Measurements from ENCODE around the gene DCLK2. TPM values are rescaled to one million over a fixed set of nuclear protein-coding genes. Genes with fewer than 3 reads are reported as not detected.

DCLK2 gene
- total and polyA plus RNA-seq, 2 of the 4 experiments (the other 2 are of a cell fraction): 11.3 to 15.5 TPM

- no peaks in the 10 kb centered on the region for H3K27me3 ChIP-seq (ENCODE audit: control insufficient read depth, insufficient read depth, low read length)
- H3K27ac ChIP-seq (ENCODE audit: insufficient read depth, low read length): no peak overlapping the region
- no peak overlapping the region for H2BK15ac ChIP-seq (ENCODE audit: low read depth, low read length)
- no peak overlapping the region for H2AK5ac ChIP-seq (ENCODE audit: low read depth, low read length)
- H3K79me1 ChIP-seq (ENCODE audit: low read depth in 1 of 2, low read length in 2 of 2): peaks cover 46 to 68% of the 10 kb centered on the region in 2 experiments
- H3K14ac ChIP-seq (replicated peaks; ENCODE audit: low read depth, low read length): no peak overlapping the region; the same call in 1 of the 2 replicates
- in situ Hi-C loops (cut with MboI; ENCODE audit: low sequenced_read_pairs) (no loop called here), dilution Hi-C loops (cut with HindIII; ENCODE audit: low sequenced_read_pairs, unreplicated experiment) (no loop called here), intact Hi-C loops (cut with micrococcal nuclease) (no loop called here)
- no peak overlapping the region for H4K5ac ChIP-seq (ENCODE audit: low read depth, low read length)
- CTCF ChIA-PET: no interaction called here
- H3K4me2 ChIP-seq (ENCODE audit: low read depth, low read length): no peak overlapping the region
- TF ChIP-seq MAFK (IDR thresholded peaks at IDR 0.05; ENCODE audit: low read depth, low read length) (no peak), MAZ (IDR thresholded peaks at IDR 0.05; ENCODE audit: borderline replicate concordance, low read depth, low read length) (no peak), CEBPB (IDR thresholded peaks at IDR 0.05; ENCODE audit: low read depth, low read length) (no peak), POLR2A (IDR thresholded peaks at IDR 0.05; ENCODE audit: low read depth, low read length) (no peak), SMC3 (IDR thresholded peaks at IDR 0.05; ENCODE audit: low read depth, low read length) (no peak), RAD21 (IDR thresholded peaks at IDR 0.05; ENCODE audit: low read length) (no peak), USF2 (IDR thresholded peaks at IDR 0.05; ENCODE audit: low read depth, low read length) (no peak), CHD1 (IDR thresholded peaks at IDR 0.05; ENCODE audit: low read depth, low read length) (no peak)
- DNase-seq (no peak), ATAC-seq (ENCODE audit: low read depth) (no peak)
- WGBS, 2 experiments (ENCODE audit: extremely low coverage in 2 of 2, insufficient read length in 1 of 2): no CpG with 5 or more reads among the region's 2 CpGs
- H4K20me1 ChIP-seq (ENCODE audit: insufficient read depth, low read length): no peaks in the 10 kb centered on the region
- no peaks in the 10 kb centered on the region for H3K9me3 ChIP-seq (ENCODE audit: control insufficient read depth, insufficient read depth, low read length)
- no peak overlapping the region for H2AFZ ChIP-seq (replicated peaks; ENCODE audit: low read length, poor library complexity)
- no peak overlapping the region for H3K56ac ChIP-seq (ENCODE audit: extremely low read depth, insufficient read depth, low read length)
- peaks cover 19% of the 10 kb centered on the region for H3K4me1 ChIP-seq (ENCODE audit: control insufficient read depth, insufficient read depth, low read length)
- peak overlapping the region; percentile 23; the same call in 1 of the 2 replicates for H3K4ac ChIP-seq (ENCODE audit: low read depth, low read length)
- no peak overlapping the region for H3K4me3 ChIP-seq (ENCODE audit: insufficient read depth, low read depth, low read length)
- peak overlapping the region; percentile 36 for H2BK120ac ChIP-seq (ENCODE audit: low read depth, low read length)
- H3K18ac ChIP-seq (ENCODE audit: low read depth, low read length): 0 out of 2 replicates have a peak overlapping the region, but pooled peaks have one; percentile 28
- no peak overlapping the region for H3K9ac ChIP-seq (ENCODE audit: low read depth, low read length)
- no peaks in the 10 kb centered on the region for H3K36me3 ChIP-seq (ENCODE audit: control insufficient read depth, insufficient read depth, low read length)
- H2AK9ac ChIP-seq (replicated peaks; ENCODE audit: low read depth, low read length, poor library complexity): no peak overlapping the region
- BruUV-seq (replicated peaks): no TSS peak
- no peak overlapping the region for H4K91ac ChIP-seq (ENCODE audit: insufficient read depth, low read depth, low read length)
- H3K23ac ChIP-seq (ENCODE audit: low read depth, low read length): no peak overlapping the region
- no peak overlapping the region for H2BK5ac ChIP-seq (ENCODE audit: low read depth, low read length, poor library complexity, severe bottlenecking)
- peak overlapping the region; percentile 8; the same call in 1 of the 2 replicates for H2BK20ac ChIP-seq (ENCODE audit: low read depth, low read length)
- no peak overlapping the region; a peak in 1 of 4 replicates for H4K8ac ChIP-seq (ENCODE audit: low read depth in 2 of 2, low read length in 2 of 2)
- H3K9me1 ChIP-seq (ENCODE audit: insufficient read depth, low read length): peaks cover 16% of the 10 kb centered on the region
- POLR2A ChIA-PET (ENCODE audit: unreplicated experiment): no interaction called here
Measured at GRCh38 chr4:150141756-150142155, 63.5 kb downstream of the DCLK2 start.

Measured in IMR-90 (cell line).